Inferior parietal cortex (tissue), 1 donor: ENCODE results near the gene WHRN.

Experiments
- DNase-seq: peaks from one replicate; pipeline ENCODE4 v3.0.0-alpha.2; 2016; ENCODE audit errors: extremely low spot score

Gene WHRN

DNA sequence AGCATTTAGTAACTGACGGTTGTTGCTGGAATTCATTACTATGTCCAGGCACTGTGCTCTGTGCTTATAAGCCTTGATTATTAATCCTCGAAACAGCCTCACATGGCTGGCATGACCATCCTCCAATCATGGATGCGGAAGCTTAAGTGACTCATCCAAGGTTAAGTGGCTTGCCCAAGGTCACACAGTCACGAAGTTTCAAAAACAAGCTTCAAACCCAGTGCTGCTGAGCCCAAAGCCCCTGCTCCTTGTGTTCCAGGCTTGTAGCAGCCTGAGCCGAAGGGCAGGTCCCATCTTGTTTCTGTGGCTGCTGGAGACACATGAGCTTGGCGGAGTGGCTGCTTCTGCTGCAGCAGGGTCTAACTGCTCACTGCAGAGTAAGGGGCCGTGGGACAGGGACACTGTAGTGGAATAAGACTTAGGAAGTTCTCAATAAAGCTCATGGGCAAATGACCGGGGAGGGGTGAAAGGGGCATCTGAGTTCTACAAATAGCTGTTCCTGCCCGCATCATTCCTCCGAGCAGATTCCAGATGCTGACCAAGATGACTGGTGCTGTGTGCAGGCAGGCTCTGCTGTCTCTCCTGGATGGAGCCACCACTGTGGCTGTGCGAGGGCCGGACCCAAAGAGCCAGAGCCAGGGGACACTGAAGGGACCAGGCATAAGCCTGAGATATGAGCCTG lies 32.4 kb downstream of the WHRN start:
- DNase-seq = no peak

GRCh38 chr9:114471157-114471556 lies 34.1 kb downstream of the WHRN start:
- DNase-seq = no peak

GRCh38 chr9:114470581-114470980 lies 34.7 kb downstream of the WHRN start:
- no peak for DNase-seq

GRCh38 chr9:114470121-114470520 lies 35.2 kb downstream of the WHRN start:
- DNase-seq = no peak

GRCh38 chr9:114469091-114469853 lies 36.0 kb downstream of the WHRN start:
- no peak for DNase-seq

DNA sequence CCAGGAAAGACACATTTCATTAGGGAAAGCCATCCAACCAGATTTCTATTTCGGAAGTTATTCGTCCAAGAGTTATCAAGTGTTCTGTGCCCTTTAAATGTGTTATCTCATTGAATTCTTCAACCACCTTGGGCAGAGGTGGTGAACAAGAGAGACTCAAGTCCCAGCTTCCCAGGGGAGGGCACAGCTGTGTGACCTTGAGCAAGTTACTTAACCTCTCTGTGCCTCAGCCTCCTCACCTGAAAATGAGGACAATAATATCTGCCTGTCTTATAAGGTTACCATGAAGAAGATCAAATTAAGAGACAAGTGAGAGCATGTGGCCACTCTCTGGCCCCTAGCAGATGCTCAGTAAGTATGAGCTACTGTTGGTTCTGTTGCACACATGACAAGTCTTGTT lies 37.4 kb downstream of the WHRN start:
- no peak for DNase-seq

DNA sequence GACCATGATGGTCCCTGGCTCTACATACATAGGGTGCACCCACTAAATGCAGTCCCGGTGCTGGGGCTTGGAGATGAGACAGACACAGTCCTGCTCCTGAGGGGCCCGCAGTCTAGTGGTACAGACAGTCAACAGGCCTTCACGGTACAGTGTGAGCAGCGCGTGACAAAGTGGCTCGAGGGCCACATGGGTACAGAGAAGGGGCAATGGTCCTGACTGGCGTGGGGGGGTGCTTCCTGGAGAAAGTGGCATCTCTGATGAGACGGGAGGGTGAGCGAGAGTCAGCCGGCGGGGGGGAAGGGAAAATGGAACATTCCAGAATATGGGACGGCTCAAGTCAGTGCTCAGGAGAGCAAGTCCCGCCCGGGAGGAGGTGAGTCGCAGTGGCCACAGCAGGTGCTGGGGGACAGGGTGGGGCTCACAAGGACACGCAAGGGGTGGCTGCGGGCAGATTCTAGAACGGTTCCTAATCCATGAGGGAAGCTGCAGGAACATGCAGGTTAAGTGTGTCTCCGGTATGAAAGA lies 38.0 kb downstream of the WHRN start:
- no peak for DNase-seq

DNA sequence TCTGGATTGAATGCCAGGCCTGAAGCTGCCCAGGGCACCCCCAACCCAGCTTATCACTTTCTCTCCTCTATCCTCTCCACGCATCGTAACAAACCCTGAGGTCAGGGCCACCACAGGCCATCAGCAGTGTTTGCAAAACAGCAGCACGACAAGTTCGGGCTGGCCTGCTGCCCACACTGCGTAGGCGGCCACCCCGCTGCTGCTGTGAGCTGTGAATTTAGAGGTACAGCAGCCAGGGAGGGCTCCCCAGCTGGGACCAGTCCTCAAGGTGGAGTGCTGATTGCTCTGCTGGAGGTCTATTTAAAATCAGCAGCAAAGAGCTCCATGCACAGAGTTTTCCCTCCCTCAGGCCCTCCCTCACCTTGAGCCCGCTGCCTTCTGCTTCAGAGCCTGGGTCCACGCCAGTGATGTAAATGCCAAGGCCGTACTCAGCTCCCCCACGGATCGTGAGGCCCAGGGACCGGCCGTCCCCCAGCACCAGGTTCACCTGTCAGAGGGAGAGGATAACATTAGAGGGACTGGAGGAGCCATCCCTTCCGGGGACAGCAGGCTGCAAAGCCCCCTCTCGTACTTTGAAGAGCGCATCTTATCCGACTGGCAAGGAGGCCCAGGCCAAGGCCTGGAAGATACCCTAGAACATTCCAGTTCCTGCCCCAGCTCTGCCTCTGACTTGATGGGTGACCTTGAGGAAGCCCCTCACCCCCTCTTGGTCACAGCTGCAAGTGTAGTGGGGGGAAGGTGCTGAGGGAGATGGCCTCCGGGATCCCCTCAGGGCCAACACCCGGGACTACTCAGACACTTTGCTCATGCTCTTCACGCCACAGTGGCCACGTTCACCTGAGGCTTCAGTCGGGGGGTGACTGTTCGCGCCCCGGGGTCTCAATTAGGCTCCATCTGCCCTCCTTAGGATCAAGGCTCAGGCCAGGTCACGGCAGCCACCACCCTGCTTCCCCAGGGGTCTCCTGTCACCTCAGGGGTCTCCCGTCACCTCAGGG lies 39.1 kb downstream of the WHRN start:
- no peak for DNase-seq

DNA sequence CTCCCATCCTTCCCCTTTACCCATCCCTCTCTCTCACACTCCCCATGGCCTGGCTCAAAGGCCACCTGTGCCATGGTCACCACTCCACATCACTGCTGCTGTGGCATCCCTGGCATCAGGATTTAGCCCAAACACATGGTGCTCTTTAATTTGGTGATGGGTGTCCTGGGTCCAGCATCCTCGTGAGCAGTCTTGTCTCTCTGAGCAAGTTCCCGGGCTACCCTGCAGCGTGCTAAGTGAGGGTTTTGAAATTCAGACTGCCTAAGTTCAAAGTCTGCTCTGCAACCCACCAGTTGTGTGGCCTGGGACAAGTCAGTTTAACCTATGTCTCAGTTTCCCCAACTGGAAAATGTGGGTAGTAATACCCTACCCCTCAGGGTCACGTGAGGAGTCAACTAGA lies 39.9 kb downstream of the WHRN start:
- DNase-seq = no peak

GRCh38 chr9:114464281-114465051 lies 40.8 kb downstream of the WHRN start:
- no peak for DNase-seq

DNA sequence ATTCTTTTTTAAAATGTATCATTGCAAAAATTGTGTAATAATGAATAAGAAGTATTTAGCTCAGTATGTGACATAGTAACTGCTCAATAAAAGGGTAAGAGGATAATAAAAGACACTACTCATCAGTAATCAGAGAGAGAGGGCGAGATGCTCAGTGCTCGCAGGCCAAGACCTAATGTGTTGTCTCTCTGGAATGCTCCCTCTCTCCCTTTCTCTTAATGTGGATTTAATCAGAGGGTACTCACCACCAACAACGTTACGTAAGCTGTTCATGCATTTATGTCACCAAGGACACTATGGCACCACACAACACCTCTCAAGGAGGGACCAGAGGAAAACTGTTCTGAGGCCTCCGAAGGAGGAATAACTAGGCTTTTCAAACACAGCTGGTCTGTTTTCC lies 42.5 kb downstream of the WHRN start:
- DNase-seq = no peak

- no peak for DNase-seq
Measured at GRCh38 chr9:114461468-114461867, 43.8 kb downstream of the WHRN start.

- no peak for DNase-seq
Measured at GRCh38 chr9:114460513-114461199, 44.6 kb downstream of the WHRN start.

DNA sequence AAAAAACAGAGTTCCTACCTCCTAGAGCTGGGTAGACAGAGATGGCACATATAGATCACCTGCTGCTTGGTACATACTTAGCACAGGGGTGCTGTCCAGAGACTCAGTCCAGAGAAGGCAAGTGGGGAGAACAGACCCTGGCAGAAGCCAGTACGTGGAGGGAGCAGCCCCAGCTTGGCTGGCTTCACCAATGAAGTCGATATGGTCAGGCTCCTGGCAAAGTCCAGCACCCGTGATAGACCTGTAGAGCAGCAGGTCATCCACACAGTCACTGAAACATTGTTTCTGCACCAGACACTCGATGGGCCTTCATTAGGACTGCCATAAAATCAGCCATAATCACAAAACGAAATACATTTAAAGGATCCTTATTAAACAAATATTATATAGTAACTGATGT lies 45.8 kb downstream of the WHRN start:
- DNase-seq = no peak

DNA sequence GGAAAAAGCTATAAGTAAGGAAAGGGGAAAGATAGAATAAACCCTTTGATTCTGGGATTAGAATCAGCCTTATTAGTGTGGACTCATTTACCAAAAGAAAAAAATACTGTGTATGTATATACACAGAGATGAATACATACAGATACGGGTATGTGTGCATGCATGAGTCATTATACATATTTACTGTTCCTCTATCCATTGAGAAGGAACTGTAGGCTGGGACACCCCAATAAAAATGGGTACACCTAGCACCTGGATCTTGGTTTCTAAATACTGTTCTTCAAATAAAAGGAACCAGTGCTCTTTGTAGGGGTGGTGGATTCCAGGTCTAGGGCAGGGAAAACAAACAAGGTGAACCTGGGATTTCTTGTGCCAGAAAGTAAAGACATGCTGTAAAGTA lies 48.3 kb downstream of the WHRN start:
- DNase-seq = no peak

- no peak for DNase-seq
Measured at GRCh38 chr9:114454652-114455051, 50.6 kb downstream of the WHRN start.

GRCh38 chr9:114452219-114453165 lies 52.8 kb downstream of the WHRN start:
- DNase-seq = no peak

DNA sequence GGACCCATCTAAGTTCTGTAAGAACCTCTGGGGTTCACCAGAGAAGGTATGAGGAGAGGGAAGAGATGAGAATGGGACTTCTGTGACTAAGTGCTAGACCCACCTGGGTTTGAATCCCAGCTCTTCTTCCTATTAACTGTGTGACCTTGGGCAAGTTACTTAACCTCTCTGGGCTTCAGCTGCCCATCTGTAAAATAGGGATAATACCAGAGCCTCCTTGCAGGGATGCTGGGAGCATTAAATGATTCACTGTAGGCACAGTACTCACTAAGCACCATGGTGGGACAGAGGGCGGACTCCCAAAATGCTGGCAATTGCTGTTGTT lies 53.6 kb downstream of the WHRN start:
- DNase-seq = no peak

DNA sequence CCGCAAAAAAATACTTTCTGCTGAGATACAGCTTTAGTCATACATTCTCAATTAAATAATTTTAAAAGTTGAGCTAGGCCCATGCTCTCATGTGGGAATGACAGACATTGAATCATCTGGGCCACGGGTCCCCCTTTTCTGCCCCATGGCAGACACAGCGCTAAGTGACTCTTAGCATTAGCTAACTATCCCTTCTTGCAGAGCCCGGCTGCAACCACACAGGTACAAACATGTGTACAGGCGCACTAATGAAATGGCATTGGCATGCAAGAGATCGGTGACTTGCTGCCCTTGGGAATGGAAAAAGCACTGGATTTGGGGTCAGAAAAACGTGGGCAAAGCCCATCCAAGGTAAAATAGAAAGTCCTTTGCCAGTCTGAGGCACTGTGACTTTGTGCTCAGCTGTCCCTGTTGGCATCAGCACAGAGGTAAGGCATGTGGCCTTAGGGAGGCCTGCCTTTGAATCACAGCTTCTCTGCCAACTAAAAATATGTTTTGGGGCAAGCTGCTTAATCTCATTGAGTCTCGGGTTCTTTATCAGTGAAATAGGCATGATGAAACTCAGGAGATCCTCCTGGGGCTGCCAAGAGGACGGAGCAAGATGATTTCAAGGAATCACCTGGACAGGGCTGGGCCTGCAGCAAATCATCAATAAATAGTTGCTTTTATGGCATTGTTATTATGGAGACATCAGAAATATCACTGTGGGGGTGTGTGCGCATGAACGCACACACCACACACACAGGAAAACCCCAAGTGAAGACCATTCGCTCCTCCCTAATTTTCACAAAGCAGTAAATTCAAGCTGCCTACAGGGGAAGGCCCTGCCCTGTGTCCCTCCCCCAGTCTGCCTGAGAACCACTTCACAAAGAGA lies 54.2 kb downstream of the WHRN start:
- no peak for DNase-seq
